Measurements from ENCODE around the gene HOXA4.

DNA sequence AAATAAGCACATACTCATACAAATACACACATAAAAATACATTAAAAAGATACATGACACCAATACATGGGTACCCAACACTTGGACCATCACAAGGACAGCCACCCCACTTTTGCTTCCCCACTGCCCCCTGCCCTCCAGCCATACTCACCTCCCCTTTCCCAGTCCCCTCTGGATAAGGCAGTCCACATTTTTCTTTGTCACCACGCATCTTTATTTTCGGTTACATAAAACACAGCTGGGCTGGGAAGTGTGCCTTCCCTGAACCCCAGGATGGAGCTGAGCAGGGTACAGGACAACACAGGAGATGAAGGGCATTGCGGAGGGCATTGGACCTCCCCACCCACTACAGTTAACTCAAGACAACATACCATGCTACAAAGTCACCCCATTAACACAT is 23.0 kb upstream of the HOXA4 start:
- TF ChIP-seq POLR2AphosphoS5 (IDR thresholded peaks at IDR 0.05) (no peak), POLR2A (IDR thresholded peaks at IDR 0.05) (no peak)
- TF ChIP-seq, protein P1, sequence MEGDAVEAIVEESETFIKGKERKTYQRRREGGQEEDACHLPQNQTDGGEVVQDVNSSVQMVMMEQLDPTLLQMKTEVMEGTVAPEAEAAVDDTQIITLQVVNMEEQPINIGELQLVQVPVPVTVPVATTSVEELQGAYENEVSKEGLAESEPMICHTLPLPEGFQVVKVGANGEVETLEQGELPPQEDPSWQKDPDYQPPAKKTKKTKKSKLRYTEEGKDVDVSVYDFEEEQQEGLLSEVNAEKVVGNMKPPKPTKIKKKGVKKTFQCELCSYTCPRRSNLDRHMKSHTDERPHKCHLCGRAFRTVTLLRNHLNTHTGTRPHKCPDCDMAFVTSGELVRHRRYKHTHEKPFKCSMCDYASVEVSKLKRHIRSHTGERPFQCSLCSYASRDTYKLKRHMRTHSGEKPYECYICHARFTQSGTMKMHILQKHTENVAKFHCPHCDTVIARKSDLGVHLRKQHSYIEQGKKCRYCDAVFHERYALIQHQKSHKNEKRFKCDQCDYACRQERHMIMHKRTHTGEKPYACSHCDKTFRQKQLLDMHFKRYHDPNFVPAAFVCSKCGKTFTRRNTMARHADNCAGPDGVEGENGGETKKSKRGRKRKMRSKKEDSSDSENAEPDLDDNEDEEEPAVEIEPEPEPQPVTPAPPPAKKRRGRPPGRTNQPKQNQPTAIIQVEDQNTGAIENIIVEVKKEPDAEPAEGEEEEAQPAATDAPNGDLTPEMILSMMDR (IDR thresholded peaks at IDR 0.05), result no peak
